Measurements from ENCODE around the gene HSPA4. TPM values are rescaled to one million over a fixed set of nuclear protein-coding genes. Genes with fewer than 3 reads are reported as not detected.

Gene HSPA4
- total and polyA plus RNA-seq, 2 of the 13 experiments (the other 11 are each of a cell fraction or from before 2014, with no cell fraction given) = 36.6 to 231 TPM

GRCh38 chr5:133051542-133052316 lies at the start of gene HSPA4 (continued):
- TF ChIP-seq ZBTB37 (CRISPR knock-in tag; IDR thresholded peaks at IDR 0.05) = no peak
- peak; percentile 87; the same call in 1 of the 2 replicates for TF ChIP-seq ZNF614 (CRISPR knock-in tag; IDR thresholded peaks at IDR 0.05; ENCODE audit: borderline replicate concordance)
- TF ChIP-seq THAP8 (CRISPR knock-in tag; IDR thresholded peaks at IDR 0.05; ENCODE audit: borderline replicate concordance) = no peak
- TF ChIP-seq ZSCAN9 (CRISPR knock-in tag; IDR thresholded peaks at IDR 0.05; ENCODE audit: borderline replicate concordance) = no peak; the same call in none of the 2 replicates
- no peak for TF ChIP-seq HHEX (CRISPR knock-in tag; IDR thresholded peaks at IDR 0.05)
- 0 out of 2 replicates have a peak, but pooled peaks have one; percentile 4 for TF ChIP-seq LBX2 (CRISPR knock-in tag; IDR thresholded peaks at IDR 0.05; ENCODE audit: borderline replicate concordance)
- TF ChIP-seq NCOR1 (IDR thresholded peaks at IDR 0.05; ENCODE audit: borderline replicate concordance, low read length) = no peak; the same call in 1 of the 2 replicates
- no peak for TF ChIP-seq ZNF512 (CRISPR knock-in tag; IDR thresholded peaks at IDR 0.05)
- no peak for TF ChIP-seq ZNF484 (CRISPR knock-in tag; IDR thresholded peaks at IDR 0.05; ENCODE audit: borderline replicate concordance, low read depth)
- TF ChIP-seq ZNF260 (CRISPR knock-in tag; IDR thresholded peaks at IDR 0.05; ENCODE audit: borderline replicate concordance, low read depth) = 0 out of 2 replicates have a peak, but pooled peaks have one; percentile 24
- no peak for TF ChIP-seq ZNF326 (CRISPR knock-in tag; IDR thresholded peaks at IDR 0.05; ENCODE audit: borderline replicate concordance)
- no peak for TF ChIP-seq KDM1A (CRISPR knock-in tag; IDR thresholded peaks at IDR 0.05)
- no peak for TF ChIP-seq ZNF652 (CRISPR knock-in tag; IDR thresholded peaks at IDR 0.05; ENCODE audit: borderline replicate concordance, low read depth)
- TF ChIP-seq GTF2F1 (IDR thresholded peaks at IDR 0.05; ENCODE audit: low read length) = no peak
- TF ChIP-seq ZKSCAN5 (CRISPR knock-in tag; IDR thresholded peaks at IDR 0.05) = no peak
- peak; percentile 94 for TF ChIP-seq HNRNPLL (IDR thresholded peaks at IDR 0.05; ENCODE audit: low read depth, low read length, poor library complexity, severe bottlenecking)
- TF ChIP-seq ZNF792 (CRISPR knock-in tag; IDR thresholded peaks at IDR 0.05) = peak; percentile 68; the same call in 1 of the 2 replicates
- TF ChIP-seq ZNF556 (CRISPR knock-in tag; IDR thresholded peaks at IDR 0.05; ENCODE audit: borderline replicate concordance) = peak; percentile 84; the same call in 1 of the 2 replicates
- TF ChIP-seq ZNF850 (CRISPR knock-in tag; conservative IDR thresholded peaks at IDR 0.05) = no peak
- TF ChIP-seq ZNF703 (CRISPR knock-in tag; IDR thresholded peaks at IDR 0.05; ENCODE audit: borderline replicate concordance) = peak; percentile 25; the same call in 1 of the 2 replicates
- TF ChIP-seq HMGA1 (CRISPR knock-in tag; conservative IDR thresholded peaks at IDR 0.05) = no peak
